Measurements from ENCODE around the gene SMIM10L1. TPM values are rescaled to one million over a fixed set of nuclear protein-coding genes. Genes with fewer than 3 reads are reported as not detected.

The SMIM10L1 gene
- 6.3 and 8.0 TPM in 2 replicates for total RNA-seq

GRCh38 chr12:11171145-11171968 is at the start of gene SMIM10L1:
SMIM10L1 (plus strand) TSS chr12:11171194; CDS start chr12:11171357, 163 bp downstream.
- DNase-seq (ENCODE audit: low read depth), result peak; percentile 87

DNA sequence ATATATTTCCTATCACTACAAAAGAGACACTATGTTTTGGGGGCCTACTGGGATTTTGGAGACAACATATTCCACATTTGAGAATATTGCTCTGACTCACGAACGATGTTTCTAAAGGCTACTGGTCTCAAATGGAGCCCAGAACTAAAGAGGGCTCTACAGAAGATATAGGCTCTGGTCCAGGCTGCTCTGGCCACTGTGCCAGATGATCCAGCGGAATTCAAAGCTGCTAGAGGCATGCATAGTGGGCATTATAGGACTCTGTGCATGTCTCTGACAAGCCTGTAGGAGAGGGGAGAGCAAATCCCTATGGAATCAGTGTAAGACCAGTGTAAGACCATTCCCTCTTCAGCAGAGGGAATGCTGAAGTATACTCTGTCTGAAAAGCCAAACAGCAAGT is 40.6 kb upstream of the SMIM10L1 start:
- DNase-seq (ENCODE audit: low read depth), result no peak

DNA sequence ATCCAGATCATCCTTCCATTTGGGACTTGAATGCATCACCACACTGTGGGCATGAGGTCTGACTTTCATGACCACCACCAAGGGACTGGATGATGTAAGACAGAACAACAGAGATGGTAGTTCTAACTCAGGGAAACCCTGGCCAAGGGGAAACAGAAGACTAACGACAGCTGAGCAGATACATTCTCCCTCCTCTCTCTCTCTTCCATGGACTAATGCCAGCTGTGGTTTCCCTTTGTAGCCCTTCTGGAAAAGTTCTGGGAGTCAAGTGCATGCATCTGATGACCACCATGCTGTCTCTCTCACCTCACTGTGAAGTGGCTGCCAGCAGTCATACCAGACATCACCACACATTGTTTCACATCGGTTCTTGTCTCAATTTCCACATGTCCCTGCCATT is 40.0 kb upstream of the SMIM10L1 start:
- DNase-seq (ENCODE audit: low read depth), result no peak

- no peak for DNase-seq (ENCODE audit: low read depth)
Observed at GRCh38 chr12:11133162-11133561, 37.8 kb upstream of the SMIM10L1 start.

DNA sequence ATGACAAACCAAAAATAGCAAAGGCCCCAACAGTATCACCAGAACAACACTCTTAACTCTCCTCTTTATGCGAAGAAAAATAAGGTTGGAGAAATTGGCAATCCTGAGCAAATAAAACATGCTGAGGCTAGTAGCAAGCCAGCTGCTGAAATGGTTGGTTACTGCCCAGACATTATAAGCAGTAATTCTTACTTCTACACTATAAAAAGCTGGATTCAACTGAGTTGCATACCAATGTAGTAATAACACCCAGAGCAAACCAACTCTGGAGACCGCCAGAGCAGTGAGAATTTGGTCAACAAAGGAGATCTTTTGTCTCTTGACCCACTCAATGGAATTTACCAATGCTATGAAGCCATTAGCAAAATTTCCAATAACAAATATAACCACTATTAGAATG is 37.2 kb upstream of the SMIM10L1 start:
- DNase-seq (ENCODE audit: low read depth), result no peak

- no peak for DNase-seq (ENCODE audit: low read depth)
Observed at GRCh38 chr12:11134305-11134704, 36.7 kb upstream of the SMIM10L1 start, which contains the start of gene TAS2R30. TAS2R30 (minus strand) TSS chr12:11134644; CDS start chr12:11134244, 400 bp downstream.

GRCh38 chr12:11136075-11136474 is 34.9 kb upstream of the SMIM10L1 start:
- no peak for DNase-seq (ENCODE audit: low read depth)

DNA sequence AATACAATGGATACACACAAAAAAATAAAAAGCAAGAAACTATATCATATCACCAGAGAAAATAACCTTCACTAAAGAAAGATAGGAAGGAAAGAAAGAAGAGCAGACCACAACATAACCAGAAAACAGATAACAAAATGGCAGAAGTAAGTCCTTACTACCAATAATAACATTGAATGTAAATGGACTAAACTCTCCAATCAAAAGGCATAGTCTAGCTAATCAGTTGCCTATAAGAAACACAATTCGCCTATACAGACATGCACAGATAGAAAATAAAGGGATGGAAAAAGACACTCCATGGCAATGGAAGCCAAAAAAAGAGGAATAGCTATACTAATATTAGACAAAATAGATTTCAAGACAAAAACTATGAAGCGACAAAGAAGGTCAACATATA is 27.6 kb upstream of the SMIM10L1 start:
- DNase-seq (ENCODE audit: low read depth), result no peak

DNA sequence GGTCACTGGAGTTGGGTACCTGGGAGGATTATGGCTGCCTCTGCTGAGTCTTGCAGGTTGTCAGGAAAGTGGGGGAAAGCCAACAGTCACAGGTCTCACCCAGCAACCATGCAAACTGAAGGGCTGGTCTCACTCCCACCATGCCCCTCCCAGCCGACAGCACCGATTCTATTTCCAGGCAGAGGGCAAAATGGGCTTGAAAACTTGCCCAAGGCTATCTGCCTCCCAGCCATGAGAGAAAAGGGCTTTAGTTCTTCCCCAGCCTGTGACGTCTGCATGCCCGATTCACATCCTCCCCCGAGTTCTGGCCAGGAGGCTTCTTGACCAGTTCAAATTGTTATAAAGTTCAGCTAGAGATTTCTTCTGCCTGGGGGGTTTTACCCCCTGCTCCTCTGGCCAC is 26.7 kb upstream of the SMIM10L1 start:
- no peak for DNase-seq (ENCODE audit: low read depth)

GRCh38 chr12:11147420-11147819 is 23.6 kb upstream of the SMIM10L1 start:
- no peak for DNase-seq (ENCODE audit: low read depth)

- no peak for DNase-seq (ENCODE audit: low read depth)
Observed at GRCh38 chr12:11150832-11151231, 20.2 kb upstream of the SMIM10L1 start.

DNA sequence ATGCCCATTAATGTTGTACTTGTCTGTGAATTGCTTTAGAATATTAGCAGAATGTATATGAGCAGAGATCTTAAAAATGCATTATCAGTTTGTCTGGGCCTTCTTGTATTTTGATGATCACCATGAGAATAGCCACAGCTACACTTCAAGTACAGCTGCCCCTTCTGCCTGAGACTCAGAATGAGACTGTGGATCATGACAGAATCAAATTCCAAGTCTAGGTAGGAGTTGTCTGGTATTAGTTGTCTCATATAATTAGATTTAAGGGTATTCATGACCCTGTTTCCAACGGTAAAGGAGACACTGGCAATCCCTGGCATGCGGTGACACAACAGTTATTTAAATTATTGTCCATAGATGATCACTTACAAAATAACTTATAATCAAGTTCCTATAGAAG is 18.3 kb upstream of the SMIM10L1 start:
- no peak for DNase-seq (ENCODE audit: low read depth)

DNA sequence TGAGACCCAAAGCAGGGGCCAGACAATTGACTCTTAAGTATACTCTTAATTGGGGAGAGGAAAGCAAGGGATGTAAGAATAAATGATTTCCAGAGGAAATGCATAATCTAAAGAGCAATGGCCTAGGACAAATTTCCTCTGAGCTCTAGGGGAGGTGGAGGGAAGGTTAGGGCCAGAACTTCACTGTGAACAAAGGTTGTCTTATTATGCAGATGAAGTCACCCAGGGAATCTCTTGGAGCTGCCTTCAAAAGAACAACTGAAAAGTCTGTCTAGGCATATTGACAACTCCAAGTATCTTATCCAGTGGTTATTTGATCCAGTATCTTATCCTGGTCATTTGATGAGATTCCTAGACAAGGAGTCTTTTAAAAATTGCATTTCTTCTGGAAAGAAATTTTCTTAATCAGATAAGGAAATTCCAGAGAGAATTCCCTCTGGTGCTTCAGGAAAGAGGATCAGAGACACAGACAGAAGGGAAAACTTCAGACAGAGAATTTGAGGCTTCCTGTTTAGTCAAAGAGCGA is 16.5 kb upstream of the SMIM10L1 start:
- DNase-seq (ENCODE audit: low read depth), result no peak

DNA sequence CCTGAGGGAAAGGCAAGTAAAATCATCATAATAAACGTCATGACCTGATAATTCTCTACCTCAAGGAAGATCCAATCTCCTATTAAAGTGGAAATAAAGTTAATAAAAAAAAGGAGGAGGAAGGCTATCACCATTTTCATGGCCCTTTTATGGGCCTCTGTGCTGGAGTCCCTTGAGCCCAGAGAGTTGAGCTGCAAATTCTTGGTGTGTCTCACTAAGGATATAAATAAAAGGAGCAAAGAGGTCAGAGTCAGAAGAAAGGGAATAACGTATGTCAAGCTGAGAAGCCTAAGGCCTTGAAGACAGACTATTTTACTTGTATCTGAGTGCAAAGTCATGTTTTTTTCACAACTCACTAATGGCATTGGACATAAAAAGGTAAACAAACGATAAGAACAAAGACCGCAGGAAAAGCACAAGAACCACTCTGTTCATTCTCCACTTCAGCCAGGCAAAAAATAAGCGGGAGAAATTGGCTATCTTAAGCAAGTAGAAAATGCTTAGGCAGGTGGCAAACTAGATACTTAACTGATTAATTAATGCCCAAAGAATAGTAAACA is 12.0 kb upstream of the SMIM10L1 start:
- no peak for DNase-seq (ENCODE audit: low read depth)

DNA sequence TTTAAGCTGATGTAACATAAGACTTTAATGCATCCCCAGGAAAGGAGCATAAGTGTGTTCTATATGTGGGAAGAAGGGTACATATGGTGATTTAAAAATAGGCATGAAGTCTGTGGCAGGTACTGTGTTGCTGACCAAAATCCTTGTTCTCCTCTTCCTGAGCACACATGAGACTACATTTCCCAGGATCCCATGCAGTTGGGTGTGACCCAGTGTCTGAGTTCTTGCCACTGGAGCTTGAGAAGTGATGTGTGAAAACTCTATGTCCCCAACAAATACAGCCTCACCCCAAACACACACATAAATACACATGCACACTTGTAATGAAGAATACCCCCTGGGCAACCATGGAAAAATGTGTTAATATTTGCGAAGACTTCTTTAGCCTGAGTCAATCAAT is 8.5 kb upstream of the SMIM10L1 start:
- no peak for DNase-seq (ENCODE audit: low read depth)

GRCh38 chr12:11164384-11164783 is 6.6 kb upstream of the SMIM10L1 start:
- DNase-seq (ENCODE audit: low read depth), result no peak

DNA sequence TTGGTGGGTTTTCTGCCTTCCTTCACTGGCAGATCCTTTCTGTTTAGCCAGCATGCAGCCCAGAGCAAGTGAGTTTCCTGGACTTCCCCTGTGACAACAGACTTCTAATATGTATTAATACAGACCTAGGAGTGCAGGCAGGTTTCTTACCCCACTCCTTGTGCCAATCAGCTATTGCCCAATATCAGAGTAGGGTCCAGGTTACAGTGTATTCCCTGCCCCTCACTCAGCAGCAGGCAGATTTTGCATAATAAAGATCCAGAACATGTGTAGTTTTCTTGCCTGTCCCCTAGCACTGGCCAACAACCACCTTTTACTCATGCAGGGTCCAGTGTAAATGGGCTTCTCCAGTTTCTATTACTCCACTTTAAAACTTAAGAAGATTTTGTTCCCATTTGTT is 4.7 kb upstream of the SMIM10L1 start:
- DNase-seq (ENCODE audit: low read depth), result no peak

- DNase-seq (ENCODE audit: low read depth), result no peak
Observed at GRCh38 chr12:11170810-11171144, 217 bp upstream of the SMIM10L1 start.

- DNase-seq (ENCODE audit: low read depth), result peak; percentile 48
Observed at GRCh38 chr12:11171969-11172675, 1.1 kb downstream of the SMIM10L1 start.

DNA sequence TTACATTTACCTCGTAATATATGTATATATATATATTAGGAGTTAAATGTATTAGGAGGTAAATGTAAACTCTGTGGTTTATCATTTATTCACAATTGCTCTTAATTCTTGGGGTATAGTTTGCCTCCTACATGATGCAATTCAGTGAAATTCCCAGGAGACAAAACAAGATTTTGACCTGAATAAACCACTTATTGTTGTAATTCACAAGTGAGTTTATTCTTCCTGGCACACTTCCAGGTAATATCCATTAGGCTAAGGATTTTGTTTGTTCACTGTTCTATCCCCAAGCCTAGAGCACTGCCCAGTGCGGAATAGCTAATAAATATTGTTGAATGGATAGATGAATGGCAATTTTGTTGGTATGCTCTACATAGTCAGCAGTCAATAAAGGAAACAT is 3.0 kb downstream of the SMIM10L1 start:
- DNase-seq (ENCODE audit: low read depth), result no peak

GRCh38 chr12:11178250-11178649 is 7.3 kb downstream of the SMIM10L1 start:
- no peak for DNase-seq (ENCODE audit: low read depth)

DNA sequence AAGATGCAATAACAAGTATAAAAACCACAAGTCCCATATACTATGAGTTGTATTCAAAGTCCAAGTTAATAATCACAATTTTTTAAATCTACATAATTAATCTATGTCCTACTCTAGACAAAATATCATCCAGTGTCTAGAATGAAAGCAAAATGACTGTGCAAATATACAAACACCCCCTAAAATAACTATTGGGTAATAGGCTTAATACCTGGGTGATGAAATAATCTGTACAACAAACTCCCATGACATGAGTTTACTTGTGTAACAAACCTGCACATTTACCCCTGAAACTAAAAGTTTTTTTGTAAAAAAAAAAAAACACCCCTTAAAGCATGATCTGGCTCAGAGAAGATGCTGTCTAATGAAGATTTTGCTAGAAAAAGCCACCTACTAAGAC is 11.5 kb downstream of the SMIM10L1 start:
- DNase-seq (ENCODE audit: low read depth), result no peak

GRCh38 chr12:11183011-11183410 is 12.0 kb downstream of the SMIM10L1 start:
- DNase-seq (ENCODE audit: low read depth), result no peak

Data from renal cortical epithelial cell (primary cell).